HFF-Myc (cell line): ENCODE measurements around the gene KAZN.

ENCODE experiments used
- DNase-seq: peaks from one replicate; pipeline ENCODE4 v3.0.0-alpha.2; 2011; ENCODE audit warnings: low read depth; ENCODE audit errors: extremely low read depth
- H3K4me3 ChIP-seq: replicated peaks from 2 replicates; pipeline ENCODE4 v1.5.1; 2011; ENCODE audit warnings: low read depth, mild to moderate bottlenecking, control low read depth, low read length
- CTCF ChIP-seq: IDR thresholded peaks from 2 replicates; pipeline ENCODE4 v1.5.1; 2012; ENCODE audit warnings: mild to moderate bottlenecking, low read depth, low read length, control low read depth; ENCODE audit errors: missing control alignments

KAZN gene

GRCh38 chr1:14759843-14760242 is 161.4 kb downstream of the KAZN start:
- H3K4me3 ChIP-seq = no peak overlapping the region
- no peak for TF ChIP-seq CTCF
- DNase-seq = no peak

- no peak for DNase-seq
- no peak for TF ChIP-seq CTCF
- H3K4me3 ChIP-seq = no peak overlapping the region
These were observed 162.3 kb downstream of the KAZN start for GRCh38 chr1:14760780-14761179.

GRCh38 chr1:14761291-14762153 is 163.0 kb downstream of the KAZN start:
- TF ChIP-seq CTCF = no peak
- DNase-seq = no peak
- H3K4me3 ChIP-seq = no peak overlapping the region

- no peak for DNase-seq
- TF ChIP-seq CTCF = no peak
- H3K4me3 ChIP-seq = no peak overlapping the region
These were observed 165.5 kb downstream of the KAZN start for GRCh38 chr1:14763977-14764376.

- DNase-seq = no peak
- no peak overlapping the region for H3K4me3 ChIP-seq
- TF ChIP-seq CTCF = no peak
These were observed 167.3 kb downstream of the KAZN start for GRCh38 chr1:14765773-14766172.

- H3K4me3 ChIP-seq = no peak overlapping the region
- no peak for DNase-seq
- no peak for TF ChIP-seq CTCF
These were observed 168.6 kb downstream of the KAZN start for GRCh38 chr1:14767075-14767474.
